ENCODE data around the gene NFIA. TPM values are rescaled to one million over a fixed set of nuclear protein-coding genes. Genes with fewer than 3 reads are reported as not detected.

Gene NFIA
- total and polyA plus RNA-seq, 9 of the 15 experiments (the other 6 are each of a cell fraction or from before 2014, with no cell fraction given) = 5.3 to 24.9 (median 9.8) TPM

- no peak overlapping the region for H3K4me3 ChIP-seq
- H3K27me3 ChIP-seq (ENCODE audit: control insufficient read depth in 2 of 2, insufficient read depth in 2 of 2, low read length in 2 of 2) = no peaks in the 10 kb centered on the region
- ATAC-seq (no peak), FAIRE-seq (no peak), DNase-seq (ENCODE audit: extremely low read depth in 1 of 4, low spot score in 3 of 4) (no peak)
- peaks cover 58% of the 10 kb centered on the region for H3K36me3 ChIP-seq (ENCODE audit: control insufficient read depth, insufficient read depth, low read length)
- H4K20me1 ChIP-seq (replicated peaks; ENCODE audit: control insufficient read depth, insufficient read depth, low read length) = no peaks in the 10 kb centered on the region
- H3K4me1 ChIP-seq (replicated peaks in 1 of 2; ENCODE audit: control insufficient read depth in 2 of 2, insufficient read depth in 2 of 2, low read length in 2 of 2) = no peaks in the 10 kb centered on the region
- no peaks in the 10 kb centered on the region for H3K9me1 ChIP-seq (ENCODE audit: control insufficient read depth, insufficient read depth, low read length)
- BruUV-seq (replicated peaks) = no TSS peak
- H3K4me2 ChIP-seq (ENCODE audit: insufficient read depth, low read length) = no peak overlapping the region
- TF ChIP-seq ZNF436 (CRISPR knock-in tag; IDR thresholded peaks at IDR 0.05) (no peak), NR2C2 (CRISPR knock-in tag; IDR thresholded peaks at IDR 0.05) (no peak), NR2C2 (tag; IDR thresholded peaks at IDR 0.05) (no peak), ZNF12 (CRISPR knock-in tag; IDR thresholded peaks at IDR 0.05) (no peak)
- ChIA-PET CTCF (ENCODE audit: low intra/inter-chr PET ratio) (no interaction called here), POLR2A (no interaction called here)
- in situ Hi-C loops (cut with MboI) (no loop called here), intact Hi-C loops (cut with micrococcal nuclease) (no loop called here)
- no peak overlapping the region for H3K9ac ChIP-seq (ENCODE audit: insufficient read depth in 1 of 2, low read depth in 2 of 2, low read length in 2 of 2)
- H3K27ac ChIP-seq (ENCODE audit: extremely low read depth, low read depth, low read length) = no peak overlapping the region
- no peaks in the 10 kb centered on the region for H3K79me2 ChIP-seq (ENCODE audit: control insufficient read depth, insufficient read depth, low read length)
- H3K9me3 ChIP-seq (replicated peaks; ENCODE audit: control insufficient read depth, insufficient read depth, low read depth, low read length) = peaks cover 4% of the 10 kb centered on the region
- 92% methylated on average over 3 of the region's 3 CpGs for WGBS (ENCODE audit: insufficient coverage, low coverage, missing lambda C conversion rate)
- no peak overlapping the region for H2AFZ ChIP-seq (ENCODE audit: low read depth, low read length)
Measured at GRCh38 chr1:61386323-61386722, 304.0 kb downstream of the NFIA start.

- H3K4me3 ChIP-seq = no peak overlapping the region
- CTCF ChIA-PET (ENCODE audit: low intra/inter-chr PET ratio) = no interaction called here
Measured at GRCh38 chr1:61386770-61387169, 304.4 kb downstream of the NFIA start.

More at GRCh38 chr1:61386770-61387169, 304.4 kb downstream of the NFIA start:
- no peak for ATAC-seq
- Histone ChIP-seq H3K4me1 (replicated peaks in 1 of 2; ENCODE audit: control insufficient read depth in 2 of 2, insufficient read depth in 2 of 2, low read length in 2 of 2) (peaks cover 0 to under 1% of the 10 kb centered on the region in 2 experiments; a peak in 2 of 5 replicates), H3K4me2 (ENCODE audit: insufficient read depth, low read length) (no peak overlapping the region), H2AFZ (ENCODE audit: low read depth, low read length) (no peak overlapping the region), H3K27me3 (ENCODE audit: control insufficient read depth in 2 of 2, insufficient read depth in 2 of 2, low read length in 2 of 2) (no peaks in the 10 kb centered on the region), H4K20me1 (replicated peaks; ENCODE audit: control insufficient read depth, insufficient read depth, low read length) (no peaks in the 10 kb centered on the region), H3K9me3 (replicated peaks; ENCODE audit: control insufficient read depth, insufficient read depth, low read depth, low read length) (peaks cover 4% of the 10 kb centered on the region), H3K27ac (ENCODE audit: extremely low read depth, low read depth, low read length) (no peak overlapping the region), H3K9ac (ENCODE audit: insufficient read depth in 1 of 2, low read depth in 2 of 2, low read length in 2 of 2) (no peak overlapping the region), H3K36me3 (ENCODE audit: control insufficient read depth, insufficient read depth, low read length) (peaks cover 62% of the 10 kb centered on the region), H3K9me1 (ENCODE audit: control insufficient read depth, insufficient read depth, low read length) (no peaks in the 10 kb centered on the region), H3K79me2 (ENCODE audit: control insufficient read depth, insufficient read depth, low read length) (no peaks in the 10 kb centered on the region)
- no TSS peak for BruUV-seq (replicated peaks)
- in situ Hi-C loops (cut with MboI) = no loop called here
- WGBS (ENCODE audit: insufficient coverage, low coverage, missing lambda C conversion rate) = 94% methylated on average over 2 of the region's 2 CpGs
- no peak for TF ChIP-seq ETS2 (tag; IDR thresholded peaks at IDR 0.05; ENCODE audit: borderline replicate concordance, poor library complexity, severe bottlenecking)
- TF ChIP-seq ZNF717 (CRISPR knock-in tag; IDR thresholded peaks at IDR 0.05) = no peak
- no peak for TF ChIP-seq SAFB (IDR thresholded peaks at IDR 0.05; ENCODE audit: borderline replicate concordance, low read depth, low read length)
- TF ChIP-seq NR2C2 (CRISPR knock-in tag; IDR thresholded peaks at IDR 0.05) = no peak
- no peak for TF ChIP-seq NR2C2 (tag; IDR thresholded peaks at IDR 0.05)
- TF ChIP-seq CBX1 (IDR thresholded peaks at IDR 0.05; ENCODE audit: low read depth) = no peak
- TF ChIP-seq, protein P1, sequence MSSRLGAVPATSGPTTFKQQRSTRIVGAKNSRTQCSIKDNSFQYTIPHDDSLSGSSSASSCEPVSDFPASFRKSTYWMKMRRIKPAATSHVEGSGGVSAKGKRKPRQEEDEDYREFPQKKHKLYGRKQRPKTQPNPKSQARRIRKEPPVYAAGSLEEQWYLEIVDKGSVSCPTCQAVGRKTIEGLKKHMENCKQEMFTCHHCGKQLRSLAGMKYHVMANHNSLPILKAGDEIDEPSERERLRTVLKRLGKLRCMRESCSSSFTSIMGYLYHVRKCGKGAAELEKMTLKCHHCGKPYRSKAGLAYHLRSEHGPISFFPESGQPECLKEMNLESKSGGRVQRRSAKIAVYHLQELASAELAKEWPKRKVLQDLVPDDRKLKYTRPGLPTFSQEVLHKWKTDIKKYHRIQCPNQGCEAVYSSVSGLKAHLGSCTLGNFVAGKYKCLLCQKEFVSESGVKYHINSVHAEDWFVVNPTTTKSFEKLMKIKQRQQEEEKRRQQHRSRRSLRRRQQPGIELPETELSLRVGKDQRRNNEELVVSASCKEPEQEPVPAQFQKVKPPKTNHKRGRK (tag; IDR thresholded peaks at IDR 0.05) = no peak
- no peak for TF ChIP-seq ARNT (IDR thresholded peaks at IDR 0.05)
- no peak for TF ChIP-seq NCOA2 (IDR thresholded peaks at IDR 0.05; ENCODE audit: partially characterized antibody in 2 of 2)
- TF ChIP-seq SNIP1 (IDR thresholded peaks at IDR 0.05; ENCODE audit: low read depth) = no peak
- TF ChIP-seq POLR3A (IDR thresholded peaks at IDR 0.05; ENCODE audit: borderline replicate concordance, extremely low read depth, insufficient read depth, insufficient read length) = no peak
- no peak for FAIRE-seq
- DNase-seq (ENCODE audit: extremely low read depth in 1 of 4, low spot score in 3 of 4) = no peak
- POLR2A ChIA-PET = no interaction called here
- intact Hi-C loops (cut with micrococcal nuclease) = no loop called here
